ENCODE data around the gene SCN1A. TPM values are rescaled to one million over a fixed set of nuclear protein-coding genes. Genes with fewer than 3 reads are reported as not detected.

Gene SCN1A
- total and polyA plus RNA-seq, 2 donors (not counting 3 experiments of a cell fraction or from before 2014, with no cell fraction given): not detected

DNA sequence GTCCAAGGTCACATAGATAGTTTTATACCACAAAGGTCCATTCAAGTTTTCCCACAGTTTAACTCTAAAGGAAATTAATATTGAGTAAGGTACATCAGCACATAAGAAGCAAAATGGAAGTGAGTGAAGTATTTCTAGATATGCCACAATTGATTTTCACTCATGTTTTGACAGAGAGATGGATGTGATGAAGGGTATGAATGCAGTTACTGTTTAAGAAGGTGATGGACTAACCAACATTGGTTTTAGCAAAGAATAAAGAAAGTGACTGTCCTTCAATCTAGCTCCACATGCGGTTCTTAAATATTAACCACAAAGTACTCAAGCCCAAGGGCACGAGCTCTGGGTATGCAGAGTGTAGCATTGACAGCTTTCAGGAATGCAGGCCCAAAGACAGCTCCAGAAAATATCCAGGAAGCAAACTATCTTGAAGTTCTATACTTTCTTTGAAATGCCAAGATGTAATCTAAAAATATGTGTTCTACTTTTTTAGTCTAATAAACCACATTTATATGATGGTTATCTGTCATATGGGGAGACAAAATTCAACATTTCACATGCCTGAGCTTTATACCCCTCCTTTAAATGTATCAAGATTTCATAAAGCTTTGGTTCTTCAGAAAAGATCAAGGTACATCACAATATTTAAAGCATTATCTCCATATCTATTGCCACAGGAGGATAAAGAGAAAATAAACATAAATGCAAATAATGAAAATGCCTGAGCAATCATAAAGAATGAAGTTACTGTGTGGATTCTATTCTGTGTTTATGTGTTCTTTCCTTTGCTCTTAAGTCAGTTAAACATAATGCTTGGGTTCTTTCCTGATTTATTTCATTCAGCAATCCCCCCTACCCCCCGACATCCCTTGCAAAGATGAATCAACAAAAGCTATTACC is 6.7 kb upstream of the SCN1A start:
- no peak for DNase-seq (ENCODE audit: low read depth, low spot score)
- ChIA-PET CTCF (interaction anchor here (0.9 to 1.5 kb wide), 3 partner anchors 15 to 285 kb away, joined by 4 read pairs; no protein-coding TSS in a partner anchor), POLR2A (no interaction called here)
- Histone ChIP-seq H3K27me3 (ENCODE audit: control insufficient read depth in 2 of 2, insufficient read depth in 2 of 2, low read length in 2 of 2) (peaks cover 8 to 24% of the 10 kb centered on the region in 2 experiments), H3K27ac (ENCODE audit: insufficient read depth, low read depth, low read length) (no peak overlapping the region), H4K20me1 (replicated peaks; ENCODE audit: control insufficient read depth, extremely low read depth, insufficient read depth, low read length) (no peaks in the 10 kb centered on the region), H3K79me2 (ENCODE audit: control insufficient read depth, insufficient read depth, low read length) (no peaks in the 10 kb centered on the region), H3K4me3 (replicated peaks in 1 of 3; ENCODE audit: insufficient read depth in 1 of 3, low read depth in 1 of 3, low read length in 3 of 3) (no peak overlapping the region), H3K4me2 (ENCODE audit: insufficient read depth, low read length) (no peak overlapping the region), H3K4me1 (ENCODE audit: control insufficient read depth, extremely low read depth, insufficient read depth, low read length) (no peaks in the 10 kb centered on the region), H3K9ac (replicated peaks; ENCODE audit: extremely low read depth, insufficient read depth, low read length) (no peak overlapping the region), H2AFZ (ENCODE audit: low read depth, low read length) (no peak overlapping the region), H3K36me3 (ENCODE audit: control insufficient read depth in 2 of 2, extremely low read depth in 1 of 2, insufficient read depth in 2 of 2, low read length in 2 of 2) (no peaks in the 10 kb centered on the region), H3K9me3 (replicated peaks; ENCODE audit: control insufficient read depth, insufficient read depth, low read length) (no peaks in the 10 kb centered on the region), H3K9me1 (replicated peaks; ENCODE audit: control insufficient read depth, extremely low read depth, insufficient read depth, low read length) (no peaks in the 10 kb centered on the region)
- TF ChIP-seq POLR2A (IDR thresholded peaks at IDR 0.05; ENCODE audit: low read depth, low read length) (no peak), MYC (IDR thresholded peaks at IDR 0.05; ENCODE audit: low read depth, low read length) (no peak), JUN (IDR thresholded peaks at IDR 0.05; ENCODE audit: borderline replicate concordance, insufficient read depth, insufficient read length, low read depth) (no peak), GATA2 (IDR thresholded peaks at IDR 0.05; ENCODE audit: insufficient read depth, insufficient read length, low read depth, low read length) (no peak), FOS (IDR thresholded peaks at IDR 0.05; ENCODE audit: borderline replicate concordance, insufficient read depth, low read length) (no peak), EZH2 (IDR thresholded peaks at IDR 0.05; ENCODE audit: borderline replicate concordance, low read depth, low read length, severe bottlenecking) (no peak), POLR2AphosphoS5 (IDR thresholded peaks at IDR 0.05; ENCODE audit: insufficient read depth, low read depth, low read length) (no peak)
- TF ChIP-seq, protein P1, sequence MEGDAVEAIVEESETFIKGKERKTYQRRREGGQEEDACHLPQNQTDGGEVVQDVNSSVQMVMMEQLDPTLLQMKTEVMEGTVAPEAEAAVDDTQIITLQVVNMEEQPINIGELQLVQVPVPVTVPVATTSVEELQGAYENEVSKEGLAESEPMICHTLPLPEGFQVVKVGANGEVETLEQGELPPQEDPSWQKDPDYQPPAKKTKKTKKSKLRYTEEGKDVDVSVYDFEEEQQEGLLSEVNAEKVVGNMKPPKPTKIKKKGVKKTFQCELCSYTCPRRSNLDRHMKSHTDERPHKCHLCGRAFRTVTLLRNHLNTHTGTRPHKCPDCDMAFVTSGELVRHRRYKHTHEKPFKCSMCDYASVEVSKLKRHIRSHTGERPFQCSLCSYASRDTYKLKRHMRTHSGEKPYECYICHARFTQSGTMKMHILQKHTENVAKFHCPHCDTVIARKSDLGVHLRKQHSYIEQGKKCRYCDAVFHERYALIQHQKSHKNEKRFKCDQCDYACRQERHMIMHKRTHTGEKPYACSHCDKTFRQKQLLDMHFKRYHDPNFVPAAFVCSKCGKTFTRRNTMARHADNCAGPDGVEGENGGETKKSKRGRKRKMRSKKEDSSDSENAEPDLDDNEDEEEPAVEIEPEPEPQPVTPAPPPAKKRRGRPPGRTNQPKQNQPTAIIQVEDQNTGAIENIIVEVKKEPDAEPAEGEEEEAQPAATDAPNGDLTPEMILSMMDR (IDR thresholded peaks at IDR 0.05; ENCODE audit: extremely low read depth in 1 of 2, insufficient read depth in 1 of 2, low read depth in 1 of 2, low read length in 2 of 2): no peak
- TF ChIP-seq, protein P2, sequence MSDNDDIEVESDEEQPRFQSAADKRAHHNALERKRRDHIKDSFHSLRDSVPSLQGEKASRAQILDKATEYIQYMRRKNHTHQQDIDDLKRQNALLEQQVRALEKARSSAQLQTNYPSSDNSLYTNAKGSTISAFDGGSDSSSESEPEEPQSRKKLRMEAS (IDR thresholded peaks at IDR 0.05; ENCODE audit: insufficient read depth, insufficient read length): no peak
- dilution Hi-C loops (cut with MboI; ENCODE audit: extremely low pct_ligation_motif_present, low sequenced_read_pairs) (no loop called here), intact Hi-C loops (cut with micrococcal nuclease) (loop anchor here (5.0 kb wide), 1 partner anchor 283 kb away; no protein-coding TSS in a partner anchor)
- FAIRE-seq: no peak
- no TSS peak for BruUV-seq (replicated peaks)

All from endothelial cell of umbilical vein (primary cell).